GM13977 (cell line): Measurements from ENCODE around the gene FAR2.
A peak's percentile ranks its signal among the peaks of the same experiment; 100 is the strongest.

ENCODE experiments used
- DNase-seq: peaks from one replicate; pipeline ENCODE4 v3.0.0; 2012; ENCODE audit warnings: low spot score
- CTCF ChIP-seq: IDR thresholded peaks from 2 replicates; pipeline ENCODE4 v1.5.1; 2012; ENCODE audit warnings: mild to moderate bottlenecking, control low read depth; ENCODE audit not compliant: insufficient read depth; ENCODE audit errors: extremely low read depth, missing control alignments
- in situ Hi-C: fragments of 300-500 bp; cut with MboI; formaldehyde crosslinking; loops from one replicate; pipeline ENCODE4 v1.12.0; 2022; ENCODE audit warnings: low sequenced_read_pairs, low pct_unique_long_range_greater_than_20kb, mixed read lengths, inconsistent platforms; ENCODE audit not compliant: unreplicated experiment

The FAR2 gene

GRCh38 chr12:29145372-29146170, 3.5 kb upstream of the FAR2 start:
- no peak for DNase-seq
- in situ Hi-C loops: no loop called here
- no peak for TF ChIP-seq CTCF

GRCh38 chr12:29146196-29146595, 2.9 kb upstream of the FAR2 start:
- no peak for DNase-seq
- TF ChIP-seq CTCF: no peak
- in situ Hi-C loops: no loop called here

GRCh38 chr12:29147731-29148595, 1.1 kb upstream of the FAR2 start:
- in situ Hi-C loops: no loop called here
- TF ChIP-seq CTCF: no peak
- no peak for DNase-seq

- peak; percentile 53 for DNase-seq
- no peak for TF ChIP-seq CTCF
- in situ Hi-C loops: no loop called here
Measured at GRCh38 chr12:29148596-29148910, 525 bp upstream of the FAR2 start.

- TF ChIP-seq CTCF: no peak
- in situ Hi-C loops: no loop called here
- peak; percentile 31 for DNase-seq
Measured at GRCh38 chr12:29149691-29150281, 708 bp downstream of the FAR2 start.

GRCh38 chr12:29150462-29150861, 1.4 kb downstream of the FAR2 start:
- no peak for DNase-seq
- in situ Hi-C loops: no loop called here
- TF ChIP-seq CTCF: no peak
